CD4-positive, alpha-beta T cell treated with Interleukin-15 for 4 hours (primary cell): ENCODE data around the gene NTSR1.

Experiments
- DNase-seq: peaks from one replicate; pipeline ENCODE4 v3.0.0-alpha.2; 2020; ENCODE audit warnings: low spot score

Gene NTSR1

GRCh38 chr20:62771396-62772102 is 62.9 kb downstream of the NTSR1 start:
- no peak for DNase-seq

GRCh38 chr20:62772103-62772611 is 63.5 kb downstream of the NTSR1 start:
- no peak for DNase-seq

GRCh38 chr20:62772619-62772989 is 64.0 kb downstream of the NTSR1 start:
- no peak for DNase-seq

GRCh38 chr20:62772990-62773844 is 64.6 kb downstream of the NTSR1 start:
- DNase-seq = no peak

GRCh38 chr20:62773845-62774714 is 65.4 kb downstream of the NTSR1 start:
- no peak for DNase-seq

- no peak for DNase-seq
Measured at GRCh38 chr20:62774762-62775161, 66.1 kb downstream of the NTSR1 start.

GRCh38 chr20:62775206-62775605 is 66.6 kb downstream of the NTSR1 start:
- no peak for DNase-seq

GRCh38 chr20:62776035-62776691 is 67.5 kb downstream of the NTSR1 start:
- no peak for DNase-seq

GRCh38 chr20:62776692-62777527 is 68.3 kb downstream of the NTSR1 start:
- peak; percentile 69 for DNase-seq

- DNase-seq = no peak
Measured at GRCh38 chr20:62777528-62777830, 68.8 kb downstream of the NTSR1 start.

- no peak for DNase-seq
Measured at GRCh38 chr20:62778058-62778457, 69.4 kb downstream of the NTSR1 start.

- no peak for DNase-seq
Measured at GRCh38 chr20:62778601-62779416, 70.2 kb downstream of the NTSR1 start.

GRCh38 chr20:62779417-62779685 is 70.7 kb downstream of the NTSR1 start:
- DNase-seq = no peak

GRCh38 chr20:62780204-62780603 is 71.6 kb downstream of the NTSR1 start:
- DNase-seq = no peak

- DNase-seq = no peak
Measured at GRCh38 chr20:62780696-62781095, 72.1 kb downstream of the NTSR1 start.

GRCh38 chr20:62782149-62782892 is 73.7 kb downstream of the NTSR1 start:
- no peak for DNase-seq

GRCh38 chr20:62782893-62783278 is 74.2 kb downstream of the NTSR1 start:
- no peak for DNase-seq

GRCh38 chr20:62784497-62784896 is 75.9 kb downstream of the NTSR1 start:
- DNase-seq = no peak

- DNase-seq = no peak
Measured at GRCh38 chr20:62785393-62785792, 76.8 kb downstream of the NTSR1 start.

- DNase-seq = no peak
Measured at GRCh38 chr20:62786157-62786556, 77.5 kb downstream of the NTSR1 start.
